Pancreas (tissue), 10 donors: ENCODE measurements around the gene TRAPPC6A. TPM values are rescaled to one million over a fixed set of nuclear protein-coding genes. Genes with fewer than 3 reads are reported as not detected.

Experiments
- ATAC-seq, 4 donors: fragments of 200-7000 bp; cut with Tn5 transposase; one replicate each; pipeline versions ENCODE4 v1.8.0 to v1.9.1; 2020; ENCODE audit warnings: mild to moderate bottlenecking in 4 of 4, moderate library complexity in 4 of 4
- DNase-seq, 6 donors: peaks; one replicate each; pipeline ENCODE4 v3.0.0-alpha.2; 2020
- FAIRE-seq: peaks from 2 replicates; lab custom pipeline; 2012; peaks lifted over from hg19 to GRCh38; lab: Jason Lieb, UNC
- H3K27ac ChIP-seq, 4 donors: fragments of 200-600 bp; sonication (generic); 1 replicate in 3 of 4; 2 replicates in 1 of 4; pipeline versions ENCODE4 v1.5.0 to v1.8.0; 2020
- H3K27me3 ChIP-seq, 4 donors: fragments of 200-600 bp; one replicate each; pipeline ENCODE4 v1.8.0; 2021
- H3K36me3 ChIP-seq, 3 donors: fragments of 200-600 bp; sonication (generic) in 1 of 3; one replicate each; pipeline versions ENCODE4 v1.5.0 to v1.8.0; 2020 to 2021
- H3K4me1 ChIP-seq, 3 donors: fragments of 200-600 bp; one replicate each; pipeline ENCODE4 v1.8.0; 2021
- H3K4me3 ChIP-seq, 4 donors: fragments of 200-600 bp; sonication (generic) in 2 of 4; one replicate each; pipeline versions ENCODE4 v1.5.0 to v1.8.0; 2020 to 2021
- H3K9me3 ChIP-seq, 4 donors: fragments of 200-600 bp; one replicate each; pipeline ENCODE4 v1.8.0; 2021
- CTCF ChIP-seq, 4 donors: fragments of 200-600 bp; sonication (generic) in 3 of 4; IDR thresholded peaks; one replicate each; pipeline versions ENCODE4 v1.5.0 to v1.8.0; 2021; ENCODE audit warnings: antibody characterized with exemption in 4 of 4
- WGBS, 2 donors: extraction: QIAGEN DNeasy Blood & Tissue Kit; methylation state at CpG; one replicate each; pipeline ENCODE4 v1.1.7; 2013; 5-methylcytosine and 5-hydroxymethylcytosine counted together
- intact Hi-C, 3 donors: fragments of 100-400 bp; cut with DNase I; formaldehyde crosslinking; loops; one replicate each; pipeline versions ENCODE4 v1.11.1 to v1.14.2; 2022
- polyA plus RNA-seq, 2 donors: library from polyadenylated mRNA; stranded (reverse); fragments of 200-250 nt; gene quantifications; one replicate each; pipeline ENCODE4 v1.2.3, GENCODE V29; 2013
- total RNA-seq, 6 donors: library from RNA; stranded (reverse); fragmentation: NEBNext Ultra II Directional in 4 of 6; extraction: Animal tissue kit (Norgen Biotek cat#: 25700) in 4 of 6; gene quantifications; one replicate each; pipeline versions ENCODE4 v1.2.1 to v1.2.4, GENCODE V29; 2021 to 2023
- donor health status: healthy with polysubstance abuse.
- donor health status: DM: no; HTN: no; CAD: no; lungs with moderate emphysema.
- donor health status: DM: no; HTN: no; CAD: no.
- donor health status: control.
- donor health status: control.
- donor health status: Bipolar disorder and iron deficiency.
- donor health status: DM: yes; HTN: yes; CAD: no.
- donor health status: DM: no; HTN: no; CAD: no.
- donor health status: DM: no; HTN: no; CAD: no.
- donor health status: DM: yes; HTN: yes; CAD: no.

Gene TRAPPC6A
- total and polyA plus RNA-seq, 8 donors, result 9.7 to 37.9 (median 14.1) TPM

- H3K27ac ChIP-seq, result no peak within 1 kb of the TSS
- WGBS, 2 donors, result 22 to 23% methylated on average over 29 of the region's 29 CpGs
- no peaks in the 10 kb centered on the region for H3K36me3 ChIP-seq
- H3K27me3 ChIP-seq, result no peaks in the 10 kb centered on the region
- H3K4me3 ChIP-seq, result no peak within 1 kb of the TSS
- intact Hi-C loops, result no loop called here
- peaks cover 0 to 5% (median 5%) of the 10 kb centered on the region in 3 donors for H3K4me1 ChIP-seq
- no peak for FAIRE-seq
- TF ChIP-seq CTCF (IDR thresholded peaks at IDR 0.05), result no peak
- peak; percentile 77 to 90 (median 79) for ATAC-seq
- peak; percentile 58 to 90 (median 72) for DNase-seq
- H3K9me3 ChIP-seq, result no peaks in the 10 kb centered on the region
These were observed 16.9 kb downstream of the TRAPPC6A start, which contains the start of gene NKPD1 for GRCh38 chr19:45160870-45161737. TSS of gene NKPD1 (minus strand) at chr19:45160982. CDS start at chr19:45160150, 832 bp downstream.

- Histone ChIP-seq H3K27ac (no peak overlapping the region), H3K27me3 (no peaks in the 10 kb centered on the region), H3K4me3 (no peak overlapping the region), H3K9me3 (no peaks in the 10 kb centered on the region), H3K36me3 (no peaks in the 10 kb centered on the region), H3K4me1 (peaks cover 0 to 5% (median 5%) of the 10 kb centered on the region in 3 donors)
- peak in 2 of 6 donors; percentile 8 to 43 for DNase-seq
- intact Hi-C loops, result no loop called here
- 69% methylated on average over 7 to 10 of the region's 10 CpGs for WGBS, 2 donors
- no peak for FAIRE-seq
- no peak for ATAC-seq
- TF ChIP-seq CTCF (IDR thresholded peaks at IDR 0.05), result no peak
These were observed 18.1 kb downstream of the TRAPPC6A start for GRCh38 chr19:45159971-45160324.

GRCh38 chr19:45159210-45159970 lies 18.6 kb downstream of the TRAPPC6A start:
- DNase-seq, result peak in 2 of 6 donors; percentile 23 to 56
- Histone ChIP-seq H3K4me3 (no peak overlapping the region), H3K4me1 (peaks cover 0 to 5% (median 5%) of the 10 kb centered on the region in 3 donors), H3K9me3 (no peaks in the 10 kb centered on the region), H3K27ac (no peak overlapping the region), H3K36me3 (no peaks in the 10 kb centered on the region), H3K27me3 (no peaks in the 10 kb centered on the region)
- FAIRE-seq, result no peak
- no peak for ATAC-seq
- 75 to 84% methylated on average over 10 to 12 of the region's 12 CpGs for WGBS, 2 donors
- intact Hi-C loops, result no loop called here
- TF ChIP-seq CTCF (IDR thresholded peaks at IDR 0.05), result no peak

DNA sequence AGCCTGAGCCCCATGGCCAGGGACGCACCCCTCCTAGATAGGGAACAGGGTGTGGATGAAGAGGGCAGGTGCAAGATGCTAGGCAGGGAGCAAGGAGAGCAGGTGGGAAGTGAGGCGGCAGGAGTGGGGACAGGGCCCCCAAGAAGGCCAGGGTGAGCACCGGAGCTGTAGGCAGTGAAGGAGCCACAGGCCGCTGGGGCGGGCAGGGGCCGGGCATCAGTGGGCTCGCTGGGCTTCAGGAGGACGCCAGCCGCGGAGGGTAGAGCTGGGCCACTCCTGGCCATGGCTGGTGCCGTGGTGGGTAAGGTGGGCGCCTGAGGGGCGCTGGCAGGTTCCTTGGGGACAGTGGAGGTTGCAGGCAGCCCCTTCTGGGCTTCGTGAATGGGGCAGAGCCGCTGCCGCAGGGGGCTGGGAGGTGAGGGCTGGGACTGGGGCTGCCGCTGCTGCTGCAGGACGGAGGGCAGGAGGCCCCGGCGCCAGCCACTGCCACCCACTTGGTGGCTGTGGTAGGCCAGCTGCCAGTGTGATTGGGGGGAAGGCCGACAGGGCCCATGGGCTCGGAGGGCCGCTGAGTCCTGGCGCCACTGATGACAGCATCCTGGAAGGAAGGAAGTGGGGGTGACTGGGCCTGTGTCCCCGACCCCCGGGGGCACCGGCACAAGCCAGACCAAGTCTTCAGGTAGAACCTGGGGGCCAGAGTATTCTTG lies 19.4 kb downstream of the TRAPPC6A start:
- no peaks in the 10 kb centered on the region for H3K36me3 ChIP-seq
- 70 to 82% methylated on average over 26 to 27 of the region's 27 CpGs for WGBS, 2 donors
- H3K4me1 ChIP-seq, result peaks cover 2 to 6% (median 6%) of the 10 kb centered on the region in 3 donors
- H3K9me3 ChIP-seq, result no peaks in the 10 kb centered on the region
- H3K4me3 ChIP-seq, result no peak overlapping the region
- no peak overlapping the region for H3K27ac ChIP-seq
- DNase-seq, result peak in 2 of 6 donors; percentile 21 to 59
- intact Hi-C loops, result no loop called here
- ATAC-seq, result no peak
- TF ChIP-seq CTCF (IDR thresholded peaks at IDR 0.05), result no peak
- FAIRE-seq, result no peak
- H3K27me3 ChIP-seq, result no peaks in the 10 kb centered on the region
